AG10803 (cell line): ENCODE measurements around the gene UGT2B7.

Source experiments
- DNase-seq: peaks from one replicate; pipeline ENCODE4 v3.0.0; 2010; ENCODE audit warnings: low read depth
- H3K4me3 ChIP-seq: 2 replicates; pipeline ENCODE4 v1.5.1; 2011; ENCODE audit warnings: mild to moderate bottlenecking, low read length, control low read depth
- CTCF ChIP-seq: conservative IDR thresholded peaks from 2 replicates; pipeline ENCODE4 v1.5.1; 2011; ENCODE audit warnings: mild to moderate bottlenecking, low read length, control low read depth, inconsistent platforms

Gene UGT2B7

GRCh38 chr4:69056921-69057550, 39.2 kb upstream of the UGT2B7 start:
- DNase-seq = no peak
- no peak for TF ChIP-seq CTCF
- H3K4me3 ChIP-seq = no peak overlapping the region

- no peak overlapping the region for H3K4me3 ChIP-seq
- TF ChIP-seq CTCF = no peak
- DNase-seq = no peak
Measured at GRCh38 chr4:69057620-69058409, 38.5 kb upstream of the UGT2B7 start.

GRCh38 chr4:69058410-69059059, 37.7 kb upstream of the UGT2B7 start:
- no peak overlapping the region for H3K4me3 ChIP-seq
- no peak for TF ChIP-seq CTCF

GRCh38 chr4:69060651-69061308, 35.5 kb upstream of the UGT2B7 start:
- DNase-seq = no peak
- H3K4me3 ChIP-seq = no peak overlapping the region
- TF ChIP-seq CTCF = no peak

More at GRCh38 chr4:69058410-69059059, 37.7 kb upstream of the UGT2B7 start:
- no peak for DNase-seq

- DNase-seq = no peak
- H3K4me3 ChIP-seq = no peak overlapping the region
- no peak for TF ChIP-seq CTCF
Measured at GRCh38 chr4:69064391-69064790, 31.9 kb upstream of the UGT2B7 start.

- H3K4me3 ChIP-seq = no peak overlapping the region
- no peak for TF ChIP-seq CTCF
- no peak for DNase-seq
Measured at GRCh38 chr4:69066945-69067344, 29.3 kb upstream of the UGT2B7 start.
